Activated CD8-positive, alpha-beta memory T cell treated with anti-CD3 and anti-CD28 coated beads, Interleukin-2, amount 50 U/mL, for 24 hours (primary cell): ENCODE results near the gene SLC41A3.

Source experiments
- DNase-seq: peaks from one replicate; pipeline ENCODE4 v3.0.0-alpha.2; 2020; ENCODE audit errors: extremely low read depth

Gene SLC41A3

GRCh38 chr3:126026761-126027160 lies 57.2 kb downstream of the SLC41A3 start:
- no peak for DNase-seq

DNA sequence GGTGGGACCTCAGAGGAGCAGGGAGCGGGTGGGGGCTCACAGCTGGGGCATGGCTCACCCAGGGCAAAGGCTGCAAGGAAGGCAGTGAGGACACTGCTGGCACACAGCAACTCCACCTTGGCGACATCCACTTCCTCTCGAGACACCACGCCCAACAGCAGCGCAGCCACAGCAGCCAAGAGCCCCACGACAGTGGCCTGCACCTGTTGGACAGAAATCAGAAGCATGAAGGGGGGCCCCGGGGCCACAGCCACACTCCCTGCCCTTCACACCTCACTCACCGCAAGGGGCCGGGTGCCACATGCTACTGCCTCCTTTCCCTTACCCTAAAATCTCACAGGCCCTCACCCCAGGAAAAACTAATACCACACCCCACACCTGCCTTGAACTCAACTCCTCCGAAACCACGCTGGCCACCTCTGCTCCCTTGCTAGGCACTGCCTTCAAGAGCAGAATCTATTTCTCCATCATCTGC lies 57.6 kb downstream of the SLC41A3 start:
- DNase-seq: no peak

GRCh38 chr3:126025862-126026261 lies 58.1 kb downstream of the SLC41A3 start:
- no peak for DNase-seq

DNA sequence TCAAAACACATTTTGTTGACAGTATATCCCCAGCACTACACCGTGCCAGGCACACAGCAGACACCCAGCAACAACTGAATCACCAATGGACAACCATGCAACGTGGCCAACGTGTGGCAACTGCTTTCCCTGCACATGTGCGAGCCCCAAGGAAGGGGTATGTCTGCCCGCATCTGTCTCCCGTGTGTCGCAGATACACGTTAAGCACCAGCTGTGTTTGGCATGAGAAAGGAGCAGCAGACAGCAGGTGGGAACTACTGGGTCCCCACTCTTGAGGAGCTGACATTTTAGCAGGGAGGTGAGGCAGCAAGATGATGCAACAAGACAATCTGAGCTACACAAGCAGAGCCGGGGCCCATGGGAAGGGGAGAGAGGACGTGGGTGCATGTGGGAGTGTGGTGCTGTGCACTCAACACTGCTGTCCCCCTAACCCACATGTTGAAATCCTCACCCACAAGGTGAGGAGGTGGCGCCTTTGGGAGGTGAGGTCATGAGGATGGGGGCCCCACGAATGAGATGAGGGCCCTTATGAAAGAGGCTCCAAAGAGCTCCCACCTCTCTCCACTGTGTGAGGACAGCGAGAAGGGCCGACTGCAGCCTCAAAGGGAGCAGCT lies 58.7 kb downstream of the SLC41A3 start:
- DNase-seq: no peak

DNA sequence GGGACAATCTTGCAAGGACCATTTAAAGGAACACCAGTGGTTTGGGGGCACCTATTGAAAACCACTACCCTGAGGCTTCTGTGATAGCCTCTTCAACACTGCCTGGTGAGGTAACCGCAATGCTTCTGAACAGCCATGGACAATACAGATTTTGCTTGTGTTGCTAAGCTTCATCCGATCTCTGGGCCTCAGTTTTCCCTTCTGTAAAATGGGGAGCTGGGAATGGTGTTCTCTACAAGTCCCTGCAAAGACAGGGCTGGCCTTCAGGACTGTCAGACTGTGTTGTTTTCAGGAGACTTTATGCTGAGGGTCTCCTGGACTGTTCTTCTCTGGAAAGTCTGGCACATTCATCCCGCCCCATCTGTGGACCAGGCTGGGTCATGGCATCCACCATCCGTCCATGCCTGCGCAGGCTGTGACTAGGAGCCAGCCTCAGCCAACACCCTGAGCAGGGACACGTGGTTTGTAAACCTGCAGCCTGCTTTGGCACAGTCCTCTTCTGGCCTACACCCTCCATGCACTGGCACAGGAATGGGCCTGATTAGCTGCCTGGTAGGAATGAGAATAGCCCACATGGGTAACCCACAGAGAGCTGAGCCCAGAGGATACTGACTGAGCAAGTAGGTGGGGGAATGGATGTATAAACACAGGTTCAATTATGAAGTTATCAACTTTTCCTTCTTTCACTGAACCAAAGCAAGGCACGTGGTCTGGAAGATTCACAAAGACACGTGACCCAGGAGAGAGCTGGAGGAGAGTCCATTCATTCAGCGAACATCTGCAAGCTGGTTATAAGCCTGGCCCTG lies 59.7 kb downstream of the SLC41A3 start:
- no peak for DNase-seq

GRCh38 chr3:126023390-126023789 lies 60.5 kb downstream of the SLC41A3 start:
- no peak for DNase-seq

DNA sequence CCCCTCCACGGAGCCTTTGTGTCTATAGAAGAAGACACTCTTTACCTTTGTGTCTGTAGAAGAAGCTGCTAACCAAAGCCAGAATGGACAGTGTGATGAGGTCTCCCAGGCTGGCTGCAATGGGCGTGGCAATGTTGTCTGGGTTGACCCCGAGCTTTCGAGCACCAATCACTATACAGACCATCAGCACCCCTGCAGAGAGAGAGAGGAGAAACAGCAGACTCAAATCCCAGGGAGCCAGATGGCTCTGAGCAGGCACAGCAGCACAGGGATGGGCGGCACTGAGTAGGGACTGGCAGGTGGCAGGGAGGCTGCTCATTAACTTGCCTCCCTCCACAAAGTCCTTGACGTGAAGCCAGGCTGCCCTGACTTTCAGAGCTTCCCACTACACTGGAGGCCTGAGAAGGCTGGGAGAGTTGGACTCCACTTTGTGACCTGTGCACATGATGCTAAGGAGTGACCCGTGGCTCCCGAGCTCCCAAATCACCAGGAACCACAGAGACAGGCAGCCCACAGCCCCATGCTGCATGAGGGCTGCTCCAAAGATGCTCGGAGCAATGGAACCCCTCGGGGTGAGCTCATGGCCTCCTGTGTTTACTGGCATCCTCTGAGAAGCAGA lies 61.1 kb downstream of the SLC41A3 start:
- DNase-seq: no peak

- DNase-seq: no peak
Measured at GRCh38 chr3:126021702-126022101, 62.2 kb downstream of the SLC41A3 start.

GRCh38 chr3:126021224-126021623 lies 62.7 kb downstream of the SLC41A3 start:
- DNase-seq: no peak

- DNase-seq: no peak
Measured at GRCh38 chr3:126019683-126020082, 64.2 kb downstream of the SLC41A3 start.

DNA sequence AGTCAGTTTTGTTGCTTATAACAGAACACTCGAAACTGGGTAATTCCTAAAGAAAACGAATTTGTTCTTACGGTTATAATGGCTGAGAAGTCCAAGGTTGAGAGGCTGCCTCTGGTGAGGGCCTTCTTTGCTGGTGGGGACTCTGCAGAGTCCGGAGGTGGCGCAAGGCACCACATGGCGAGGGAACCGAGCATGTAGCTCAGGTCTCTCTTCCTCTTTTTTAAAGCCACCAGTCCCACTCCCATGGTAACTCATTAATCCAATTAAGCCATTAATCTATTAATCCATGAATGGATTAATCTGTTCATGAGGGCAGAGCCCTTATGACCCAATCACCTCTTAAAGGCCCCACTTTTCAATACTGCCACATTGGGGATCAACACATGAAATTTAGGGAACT lies 64.9 kb downstream of the SLC41A3 start:
- DNase-seq: no peak

DNA sequence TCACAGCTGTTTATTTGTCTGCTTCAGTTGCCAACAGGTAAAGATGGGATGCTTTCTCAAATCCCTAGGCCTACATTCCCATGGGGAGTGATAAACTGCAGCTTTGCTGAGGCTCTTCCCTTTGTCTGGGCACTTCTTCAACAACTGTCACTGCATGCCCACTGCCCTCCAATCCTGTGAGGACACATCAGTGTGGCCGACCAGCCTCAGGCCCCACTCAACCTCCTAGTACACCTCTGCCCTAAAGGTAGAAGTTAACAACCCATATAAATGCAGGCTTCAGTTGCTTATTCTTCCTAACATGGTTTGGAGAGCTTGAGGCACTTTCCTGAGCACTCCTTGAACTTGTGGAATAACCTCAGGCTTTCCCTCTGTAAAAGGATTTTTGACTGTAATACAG lies 65.4 kb downstream of the SLC41A3 start:
- no peak for DNase-seq

- DNase-seq: no peak
Measured at GRCh38 chr3:126017362-126017761, 66.6 kb downstream of the SLC41A3 start.

DNA sequence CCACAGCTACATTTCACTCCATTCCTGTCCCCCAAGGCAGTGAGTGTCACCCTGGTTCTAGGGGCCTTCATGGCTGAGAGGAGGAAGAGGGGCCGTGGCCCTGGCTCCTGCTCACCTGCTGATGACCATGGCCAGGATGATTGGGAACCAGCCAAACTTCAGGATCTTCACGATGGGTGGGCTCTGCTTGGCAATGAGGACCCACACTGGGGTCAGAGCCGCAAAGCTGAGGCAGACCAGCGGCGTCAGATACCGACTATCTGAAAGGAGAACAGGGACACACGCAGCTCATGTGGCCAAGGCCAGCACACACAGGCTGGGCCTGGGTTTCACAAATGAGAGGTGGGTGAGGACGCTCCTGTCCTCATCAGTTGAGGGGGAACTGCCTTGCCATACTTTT lies 67.3 kb downstream of the SLC41A3 start:
- no peak for DNase-seq

- DNase-seq: no peak
Measured at GRCh38 chr3:126015075-126015474, 68.8 kb downstream of the SLC41A3 start.

GRCh38 chr3:126014252-126014651 lies 69.7 kb downstream of the SLC41A3 start:
- no peak for DNase-seq

DNA sequence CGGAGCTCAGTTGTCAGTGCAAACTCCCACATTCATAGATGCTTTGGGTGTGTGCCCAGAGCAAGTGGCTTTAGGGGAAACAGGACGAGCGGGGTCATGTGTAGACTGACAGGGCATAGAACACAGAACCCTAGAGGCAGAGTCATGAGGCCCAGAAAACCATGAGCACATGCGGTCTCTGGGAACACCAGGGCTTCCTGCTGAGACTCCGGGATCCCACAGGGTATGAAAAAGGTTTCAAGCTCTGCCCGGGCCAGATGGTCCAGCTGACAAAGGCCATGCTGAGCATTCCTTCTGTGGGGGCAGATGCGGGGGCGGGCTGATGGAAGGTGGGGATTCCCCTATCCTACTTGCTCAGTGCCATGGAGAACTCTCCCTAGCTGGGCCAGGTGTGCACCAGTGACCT lies 70.2 kb downstream of the SLC41A3 start:
- DNase-seq: no peak

DNA sequence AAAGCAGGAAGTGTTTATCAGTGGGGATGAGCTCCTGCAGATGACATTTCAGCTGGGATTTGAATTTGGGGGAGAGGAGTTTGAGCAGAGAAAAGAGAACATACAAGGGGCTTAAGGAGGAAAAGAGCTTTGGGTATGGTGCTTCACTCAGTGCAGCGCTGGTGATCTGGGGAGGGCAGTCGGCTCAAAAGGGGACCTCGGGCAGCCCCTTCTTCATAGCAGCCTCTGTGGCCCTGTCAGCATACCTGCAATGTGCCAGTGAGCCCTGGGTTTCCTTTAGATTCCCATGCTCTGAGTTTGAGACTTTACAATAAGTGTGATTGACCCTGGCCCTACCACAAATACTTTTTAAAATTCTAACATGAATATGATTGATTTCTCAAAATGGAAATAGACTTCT lies 74.7 kb downstream of the SLC41A3 start:
- DNase-seq: no peak

GRCh38 chr3:126008219-126008618 lies 75.7 kb downstream of the SLC41A3 start:
- DNase-seq: no peak

DNA sequence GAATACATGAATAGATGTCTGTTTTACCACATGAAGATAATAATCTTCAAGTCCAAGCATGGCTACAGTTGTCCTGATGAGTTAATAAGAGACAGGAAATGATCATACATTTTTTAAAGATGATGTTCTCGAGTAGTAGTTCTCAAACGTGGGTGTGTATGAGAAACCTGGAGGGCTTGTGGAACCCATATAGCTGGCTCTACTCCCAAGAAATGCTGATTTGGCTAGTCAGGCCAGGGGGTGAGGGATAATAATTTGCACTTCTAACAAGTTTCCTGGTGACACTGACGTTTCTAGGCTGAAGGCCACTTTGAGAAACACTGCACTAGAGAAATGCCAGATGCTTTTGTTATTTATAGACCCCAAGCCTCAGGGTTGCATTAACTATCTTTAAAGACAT lies 78.0 kb downstream of the SLC41A3 start:
- DNase-seq: no peak

DNA sequence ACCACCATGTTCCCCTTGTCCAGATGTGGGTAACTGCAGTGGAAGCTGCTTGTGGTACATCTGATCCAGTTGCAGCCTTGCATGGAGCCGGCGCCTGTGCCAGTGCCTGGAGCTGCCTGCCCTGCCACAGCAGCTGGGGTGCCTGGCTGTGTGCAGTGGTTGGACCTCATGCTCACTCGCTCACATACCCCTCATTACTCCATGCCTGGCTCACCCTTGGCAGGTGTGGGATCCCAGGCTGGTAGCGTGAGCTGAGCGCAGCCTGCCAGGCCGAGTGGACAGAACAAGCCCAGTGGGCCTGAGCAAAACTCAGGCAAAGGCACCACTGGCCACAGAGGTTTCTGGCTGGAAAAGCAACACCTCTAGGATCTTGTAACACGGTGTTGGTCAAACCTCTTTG lies 79.2 kb downstream of the SLC41A3 start:
- no peak for DNase-seq

GRCh38 chr3:126004217-126004616 lies 79.7 kb downstream of the SLC41A3 start:
- DNase-seq: no peak
